Measurements from ENCODE around the gene E2F6. TPM values are rescaled to one million over a fixed set of nuclear protein-coding genes. Genes with fewer than 3 reads are reported as not detected.
A peak's percentile ranks its signal among the peaks of the same experiment; 100 is the strongest.

Gene E2F6
- total and polyA plus RNA-seq, 10 of the 15 experiments (the other 5 are each of a cell fraction or from before 2014, with no cell fraction given): 4.2 to 15.5 (median 11.3) TPM

DNA sequence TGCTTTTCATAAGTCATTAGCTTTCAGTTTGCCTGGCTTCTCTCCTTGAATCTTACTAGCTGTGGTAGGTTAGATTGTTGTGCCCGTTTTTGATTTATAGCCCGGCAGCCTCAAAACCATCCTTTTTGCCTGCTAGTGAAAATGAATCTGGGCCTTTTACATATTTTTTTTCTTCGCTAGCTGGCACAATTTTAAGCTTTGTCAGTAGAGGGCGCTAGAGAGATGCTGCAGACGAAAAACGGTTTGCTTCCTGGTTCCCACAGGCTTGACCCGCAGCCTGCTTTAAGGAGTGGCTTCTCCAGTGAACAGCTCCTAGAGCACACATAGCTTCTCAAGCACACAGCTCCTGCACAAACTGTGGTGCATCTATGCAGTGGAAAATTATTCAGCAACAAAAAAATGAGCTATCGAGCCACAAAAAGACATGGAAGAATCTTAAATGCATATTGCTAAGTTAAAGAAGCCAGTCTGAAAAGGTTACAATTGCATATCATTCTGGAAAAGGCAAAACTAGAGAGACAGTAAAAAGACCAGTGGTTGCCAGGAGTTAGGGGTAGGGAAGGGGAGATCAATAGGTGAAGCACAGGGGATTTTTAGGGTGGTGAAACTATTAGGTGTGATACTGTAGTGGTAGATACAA is 47.9 kb downstream of the E2F6 start:
- Histone ChIP-seq H3K4me3 (no peak overlapping the region), H2AFZ (ENCODE audit: control insufficient read depth, low read depth, low read length) (no peak overlapping the region), H3K27me3 (replicated peaks in 1 of 2; ENCODE audit: control insufficient read depth in 2 of 2, insufficient read depth in 2 of 2, low read length in 1 of 2) (no peaks in the 10 kb centered on the region), H3K79me2 (ENCODE audit: control insufficient read depth, insufficient read depth, low read length) (no peaks in the 10 kb centered on the region), H4K20me1 (ENCODE audit: control insufficient read depth, insufficient read depth) (no peaks in the 10 kb centered on the region), H3K4me1 (ENCODE audit: control insufficient read depth, insufficient read depth, low read length) (no peaks in the 10 kb centered on the region), H3K4me2 (ENCODE audit: control insufficient read depth, insufficient read depth) (no peak overlapping the region), H3K9me3 (replicated peaks; ENCODE audit: control insufficient read depth, insufficient read depth, low read length) (peaks cover 6% of the 10 kb centered on the region), H3K27ac (ENCODE audit: control insufficient read depth, insufficient read depth) (no peak overlapping the region), H3K9ac (ENCODE audit: control insufficient read depth, insufficient read depth, low read length) (no peak overlapping the region), H3K36me3 (ENCODE audit: control insufficient read depth in 2 of 2, insufficient read depth in 2 of 2, low read length in 1 of 2) (no peaks in the 10 kb centered on the region)
- RAD21 ChIA-PET (ENCODE audit: unreplicated experiment): no interaction called here
- POLR2A ChIA-PET: no interaction called here
- BruUV-seq (replicated peaks): no TSS peak
- DNase-seq (ENCODE audit: low read depth, low spot score) (no peak), FAIRE-seq (no peak), ATAC-seq (peak; percentile 27; the same call in 1 of the 3 replicates)
- in situ Hi-C loops (cut with MboI) (no loop called here), intact Hi-C loops (cut with micrococcal nuclease; ENCODE audit: unreplicated experiment) (loop anchor here (2.0 kb wide), 1 partner anchor 167 kb away; no protein-coding TSS in a partner anchor)
- SMC1A ChIA-PET (ENCODE audit: uncharacterized antibody, unreplicated experiment): interaction anchor here (0.7 to 1.0 kb wide), 2 partner anchors 40 to 166 kb away, joined by 3 read pairs; no protein-coding TSS in a partner anchor
- CTCF ChIA-PET: interaction anchor here (0.8 to 1.7 kb wide), 5 partner anchors 29 to 285 kb away, joined by 3 to 13 read pairs (median 4); a partner anchor contains a TSS
- 33% methylated on average over 8 of the region's 8 CpGs for WGBS (ENCODE audit: insufficient coverage, insufficient replicate concordance, low lambda C conversion rate, missing lambda C conversion rate)
- TF ChIP-seq MEF2B (IDR thresholded peaks at IDR 0.05; ENCODE audit: partially characterized antibody, poor library complexity, severe bottlenecking): no peak
- no peak for TF ChIP-seq MTA3 (IDR thresholded peaks at IDR 0.05; ENCODE audit: borderline replicate concordance, low read length)
- TF ChIP-seq, protein P1, sequence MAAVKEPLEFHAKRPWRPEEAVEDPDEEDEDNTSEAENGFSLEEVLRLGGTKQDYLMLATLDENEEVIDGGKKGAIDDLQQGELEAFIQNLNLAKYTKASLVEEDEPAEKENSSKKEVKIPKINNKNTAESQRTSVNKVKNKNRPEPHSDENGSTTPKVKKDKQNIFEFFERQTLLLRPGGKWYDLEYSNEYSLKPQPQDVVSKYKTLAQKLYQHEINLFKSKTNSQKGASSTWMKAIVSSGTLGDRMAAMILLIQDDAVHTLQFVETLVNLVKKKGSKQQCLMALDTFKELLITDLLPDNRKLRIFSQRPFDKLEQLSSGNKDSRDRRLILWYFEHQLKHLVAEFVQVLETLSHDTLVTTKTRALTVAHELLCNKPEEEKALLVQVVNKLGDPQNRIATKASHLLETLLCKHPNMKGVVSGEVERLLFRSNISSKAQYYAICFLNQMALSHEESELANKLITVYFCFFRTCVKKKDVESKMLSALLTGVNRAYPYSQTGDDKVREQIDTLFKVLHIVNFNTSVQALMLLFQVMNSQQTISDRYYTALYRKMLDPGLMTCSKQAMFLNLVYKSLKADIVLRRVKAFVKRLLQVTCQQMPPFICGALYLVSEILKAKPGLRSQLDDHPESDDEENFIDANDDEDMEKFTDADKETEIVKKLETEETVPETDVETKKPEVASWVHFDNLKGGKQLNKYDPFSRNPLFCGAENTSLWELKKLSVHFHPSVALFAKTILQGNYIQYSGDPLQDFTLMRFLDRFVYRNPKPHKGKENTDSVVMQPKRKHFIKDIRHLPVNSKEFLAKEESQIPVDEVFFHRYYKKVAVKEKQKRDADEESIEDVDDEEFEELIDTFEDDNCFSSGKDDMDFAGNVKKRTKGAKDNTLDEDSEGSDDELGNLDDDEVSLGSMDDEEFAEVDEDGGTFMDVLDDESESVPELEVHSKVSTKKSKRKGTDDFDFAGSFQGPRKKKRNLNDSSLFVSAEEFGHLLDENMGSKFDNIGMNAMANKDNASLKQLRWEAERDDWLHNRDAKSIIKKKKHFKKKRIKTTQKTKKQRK (IDR thresholded peaks at IDR 0.05; ENCODE audit: low read depth, low read length): no peak
- TF ChIP-seq TCF3 (IDR thresholded peaks at IDR 0.05; ENCODE audit: borderline replicate concordance, insufficient read depth, low read depth, low read length): no peak
- no peak for TF ChIP-seq SP1 (IDR thresholded peaks at IDR 0.05; ENCODE audit: low read depth, low read length)
- 0 out of 2 replicates have a peak, but pooled peaks have one; percentile 5 for TF ChIP-seq SMC3 (IDR thresholded peaks at IDR 0.05; ENCODE audit: borderline replicate concordance, low read length)
- TF ChIP-seq NFXL1 (IDR thresholded peaks at IDR 0.05; ENCODE audit: borderline replicate concordance): no peak
- 0 out of 2 replicates have a peak, but pooled peaks have one; percentile 48 for TF ChIP-seq CBX5 (IDR thresholded peaks at IDR 0.05; ENCODE audit: low read depth)
- TF ChIP-seq, protein P2, sequence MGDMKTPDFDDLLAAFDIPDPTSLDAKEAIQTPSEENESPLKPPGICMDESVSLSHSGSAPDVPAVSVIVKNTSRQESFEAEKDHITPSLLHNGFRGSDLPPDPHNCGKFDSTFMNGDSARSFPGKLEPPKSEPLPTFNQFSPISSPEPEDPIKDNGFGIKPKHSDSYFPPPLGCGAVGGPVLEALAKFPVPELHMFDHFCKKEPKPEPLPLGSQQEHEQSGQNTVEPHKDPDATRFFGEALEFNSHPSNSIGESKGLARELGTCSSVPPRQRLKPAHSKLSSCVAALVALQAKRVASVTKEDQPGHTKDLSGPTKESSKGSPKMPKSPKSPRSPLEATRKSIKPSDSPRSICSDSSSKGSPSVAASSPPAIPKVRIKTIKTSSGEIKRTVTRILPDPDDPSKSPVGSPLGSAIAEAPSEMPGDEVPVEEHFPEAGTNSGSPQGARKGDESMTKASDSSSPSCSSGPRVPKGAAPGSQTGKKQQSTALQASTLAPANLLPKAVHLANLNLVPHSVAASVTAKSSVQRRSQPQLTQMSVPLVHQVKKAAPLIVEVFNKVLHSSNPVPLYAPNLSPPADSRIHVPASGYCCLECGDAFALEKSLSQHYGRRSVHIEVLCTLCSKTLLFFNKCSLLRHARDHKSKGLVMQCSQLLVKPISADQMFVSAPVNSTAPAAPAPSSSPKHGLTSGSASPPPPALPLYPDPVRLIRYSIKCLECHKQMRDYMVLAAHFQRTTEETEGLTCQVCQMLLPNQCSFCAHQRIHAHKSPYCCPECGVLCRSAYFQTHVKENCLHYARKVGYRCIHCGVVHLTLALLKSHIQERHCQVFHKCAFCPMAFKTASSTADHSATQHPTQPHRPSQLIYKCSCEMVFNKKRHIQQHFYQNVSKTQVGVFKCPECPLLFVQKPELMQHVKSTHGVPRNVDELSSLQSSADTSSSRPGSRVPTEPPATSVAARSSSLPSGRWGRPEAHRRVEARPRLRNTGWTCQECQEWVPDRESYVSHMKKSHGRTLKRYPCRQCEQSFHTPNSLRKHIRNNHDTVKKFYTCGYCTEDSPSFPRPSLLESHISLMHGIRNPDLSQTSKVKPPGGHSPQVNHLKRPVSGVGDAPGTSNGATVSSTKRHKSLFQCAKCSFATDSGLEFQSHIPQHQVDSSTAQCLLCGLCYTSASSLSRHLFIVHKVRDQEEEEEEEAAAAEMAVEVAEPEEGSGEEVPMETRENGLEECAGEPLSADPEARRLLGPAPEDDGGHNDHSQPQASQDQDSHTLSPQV (IDR thresholded peaks at IDR 0.05): no peak
- no peak for TF ChIP-seq BMI1 (IDR thresholded peaks at IDR 0.05; ENCODE audit: borderline replicate concordance)
- TF ChIP-seq FOS (IDR thresholded peaks at IDR 0.05; ENCODE audit: borderline replicate concordance, extremely low read depth, insufficient read length): no peak
- TF ChIP-seq RAD21 (IDR thresholded peaks at IDR 0.05; ENCODE audit: insufficient read depth, low read depth, low read length): peak; percentile 22; the same call in 1 of the 2 replicates
- TF ChIP-seq, protein P3, sequence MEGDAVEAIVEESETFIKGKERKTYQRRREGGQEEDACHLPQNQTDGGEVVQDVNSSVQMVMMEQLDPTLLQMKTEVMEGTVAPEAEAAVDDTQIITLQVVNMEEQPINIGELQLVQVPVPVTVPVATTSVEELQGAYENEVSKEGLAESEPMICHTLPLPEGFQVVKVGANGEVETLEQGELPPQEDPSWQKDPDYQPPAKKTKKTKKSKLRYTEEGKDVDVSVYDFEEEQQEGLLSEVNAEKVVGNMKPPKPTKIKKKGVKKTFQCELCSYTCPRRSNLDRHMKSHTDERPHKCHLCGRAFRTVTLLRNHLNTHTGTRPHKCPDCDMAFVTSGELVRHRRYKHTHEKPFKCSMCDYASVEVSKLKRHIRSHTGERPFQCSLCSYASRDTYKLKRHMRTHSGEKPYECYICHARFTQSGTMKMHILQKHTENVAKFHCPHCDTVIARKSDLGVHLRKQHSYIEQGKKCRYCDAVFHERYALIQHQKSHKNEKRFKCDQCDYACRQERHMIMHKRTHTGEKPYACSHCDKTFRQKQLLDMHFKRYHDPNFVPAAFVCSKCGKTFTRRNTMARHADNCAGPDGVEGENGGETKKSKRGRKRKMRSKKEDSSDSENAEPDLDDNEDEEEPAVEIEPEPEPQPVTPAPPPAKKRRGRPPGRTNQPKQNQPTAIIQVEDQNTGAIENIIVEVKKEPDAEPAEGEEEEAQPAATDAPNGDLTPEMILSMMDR (IDR thresholded peaks at IDR 0.05 in 2 of 3, conservative IDR thresholded peaks at IDR 0.05 in 1 of 3; ENCODE audit: control insufficient read depth in 2 of 3, extremely low read depth in 1 of 3, insufficient read depth in 1 of 3, low read depth in 3 of 3, low read length in 3 of 3): peak; percentile 21 to 50 (median 49); a peak in 5 of 6 replicates
